HG02981 (cell line): Measurements from ENCODE around the gene CLCN2.
A peak's percentile ranks its signal among the peaks of the same experiment; 100 is the strongest.
"Not testable (repeated sequence)": the region's sequence is repeated elsewhere in the genome, so short reads cannot be mapped to it uniquely, and the experiment has no call there.

Experiments used
- ATAC-seq: cut with Tn5 transposase; IDR thresholded peaks from one replicate; pipeline ENCODE4 v1.9.1; 2021; ENCODE audit warnings: mild to moderate bottlenecking, moderate library complexity; ENCODE audit not compliant: unreplicated experiment

The CLCN2 gene

GRCh38 chr3:184347321-184348056 lies 13.9 kb downstream of the CLCN2 start:
- ATAC-seq: no peak

GRCh38 chr3:184346480-184347190 lies 14.8 kb downstream of the CLCN2 start:
- no peak for ATAC-seq

GRCh38 chr3:184345317-184346144 lies 15.9 kb downstream of the CLCN2 start:
- ATAC-seq: no peak

- no peak for ATAC-seq
Measured at GRCh38 chr3:184344579-184345316, 16.7 kb downstream of the CLCN2 start.

- no peak for ATAC-seq
Measured at GRCh38 chr3:184343200-184343876, 18.1 kb downstream of the CLCN2 start.

- ATAC-seq: no peak
Measured at GRCh38 chr3:184341925-184342324, 19.5 kb downstream of the CLCN2 start.

GRCh38 chr3:184339451-184340135 lies 21.8 kb downstream of the CLCN2 start:
- not testable (repeated sequence) for ATAC-seq

GRCh38 chr3:184339001-184339400 lies 22.4 kb downstream of the CLCN2 start:
- ATAC-seq: no peak

- ATAC-seq: no peak
Measured at GRCh38 chr3:184338511-184338945, 22.9 kb downstream of the CLCN2 start.

GRCh38 chr3:184337981-184338380 lies 23.4 kb downstream of the CLCN2 start:
- ATAC-seq: no peak

GRCh38 chr3:184337399-184337714 lies 24.0 kb downstream of the CLCN2 start, which contains the start of gene FAM131A:
Gene FAM131A, plus strand, starts transcription at chr3:184337600. Its CDS starts 31 bp downstream, at chr3:184337631.
- no peak for ATAC-seq

GRCh38 chr3:184336547-184337398 lies 24.6 kb downstream of the CLCN2 start:
- no peak for ATAC-seq

GRCh38 chr3:184335661-184336546 lies 25.5 kb downstream of the CLCN2 start:
- ATAC-seq: peak; percentile 75

- no peak for ATAC-seq
Measured at GRCh38 chr3:184335291-184335660, 26.1 kb downstream of the CLCN2 start.

GRCh38 chr3:184334470-184335158 lies 26.8 kb downstream of the CLCN2 start:
- no peak for ATAC-seq

- ATAC-seq: no peak
Measured at GRCh38 chr3:184333700-184334099, 27.7 kb downstream of the CLCN2 start.

- no peak for ATAC-seq
Measured at GRCh38 chr3:184333190-184333589, 28.2 kb downstream of the CLCN2 start.
